Epidermal melanocyte (primary cell): ENCODE data around the gene SLC6A9.

Source experiments
- DNase-seq: peaks from one replicate; pipeline ENCODE4 v3.0.0; 2011; ENCODE audit warnings: low spot score; ENCODE audit not compliant: insufficient read length

Gene SLC6A9

DNA sequence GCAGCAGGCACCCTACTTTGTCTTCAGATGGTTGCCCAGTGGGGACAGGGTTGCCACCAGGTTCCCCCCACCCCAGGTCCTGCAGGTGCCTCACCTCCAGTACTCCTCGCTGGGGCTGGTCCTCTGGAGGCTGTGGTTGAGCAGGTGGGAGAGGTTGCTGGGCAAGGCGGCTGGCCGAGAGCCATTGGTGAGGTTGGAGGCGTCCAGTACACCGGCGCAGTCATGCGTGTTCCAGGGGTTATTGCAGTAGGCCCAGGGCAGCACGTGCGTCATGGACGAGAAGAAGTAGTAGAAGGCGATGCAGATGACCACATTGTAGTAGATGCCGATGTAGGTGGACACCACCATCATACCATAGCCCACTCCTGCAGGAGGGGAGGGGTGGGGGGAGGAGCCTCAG, 23.0 kb downstream of the SLC6A9 start:
- DNase-seq, result no peak

DNA sequence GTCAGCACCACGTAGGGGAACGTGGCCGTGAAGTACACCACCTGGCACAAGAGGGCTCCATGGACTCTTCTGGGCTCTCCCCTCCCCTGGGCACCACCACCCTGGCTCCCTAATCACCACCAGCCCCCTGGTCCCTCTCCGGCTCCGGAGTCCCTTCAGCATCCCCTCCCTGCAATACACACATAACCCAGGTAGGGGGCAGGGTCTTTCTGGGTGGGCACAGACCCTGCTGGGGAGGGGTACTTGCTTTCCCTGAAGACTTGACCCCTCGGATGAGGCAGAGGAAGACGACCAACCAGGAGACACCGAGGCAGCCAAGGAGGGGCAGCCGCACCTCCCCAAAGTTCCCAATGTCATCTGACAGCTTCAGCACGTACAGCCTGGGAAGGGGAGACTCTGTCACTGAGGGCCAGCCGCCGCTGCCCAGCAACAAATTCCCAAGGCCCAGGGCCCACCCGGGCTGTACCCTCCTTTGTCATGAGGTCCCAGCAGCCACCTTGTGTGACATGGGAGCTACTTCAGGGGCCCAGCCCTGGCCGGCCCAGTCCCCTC, 28.6 kb downstream of the SLC6A9 start:
- DNase-seq, result no peak

DNA sequence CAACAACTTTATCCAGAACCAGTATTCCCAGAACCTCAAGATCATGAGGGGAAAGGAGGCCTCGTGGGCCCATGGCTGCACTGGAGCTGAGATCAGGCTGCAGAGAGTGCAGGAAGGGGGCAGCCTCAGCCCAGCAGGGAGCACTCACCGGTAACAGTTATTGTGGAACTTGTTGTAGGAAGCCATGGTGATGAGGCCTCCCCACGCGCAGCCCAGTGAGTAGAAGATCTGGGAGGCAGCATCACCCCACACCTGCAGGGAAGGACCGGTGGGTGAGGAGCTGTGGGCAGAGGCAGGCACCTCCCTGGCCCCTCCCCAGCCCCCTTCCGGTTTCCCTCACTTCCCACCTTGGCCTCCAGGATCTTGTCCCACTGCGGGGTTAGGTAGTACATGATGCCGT, 29.1 kb downstream of the SLC6A9 start:
- no peak for DNase-seq

DNA sequence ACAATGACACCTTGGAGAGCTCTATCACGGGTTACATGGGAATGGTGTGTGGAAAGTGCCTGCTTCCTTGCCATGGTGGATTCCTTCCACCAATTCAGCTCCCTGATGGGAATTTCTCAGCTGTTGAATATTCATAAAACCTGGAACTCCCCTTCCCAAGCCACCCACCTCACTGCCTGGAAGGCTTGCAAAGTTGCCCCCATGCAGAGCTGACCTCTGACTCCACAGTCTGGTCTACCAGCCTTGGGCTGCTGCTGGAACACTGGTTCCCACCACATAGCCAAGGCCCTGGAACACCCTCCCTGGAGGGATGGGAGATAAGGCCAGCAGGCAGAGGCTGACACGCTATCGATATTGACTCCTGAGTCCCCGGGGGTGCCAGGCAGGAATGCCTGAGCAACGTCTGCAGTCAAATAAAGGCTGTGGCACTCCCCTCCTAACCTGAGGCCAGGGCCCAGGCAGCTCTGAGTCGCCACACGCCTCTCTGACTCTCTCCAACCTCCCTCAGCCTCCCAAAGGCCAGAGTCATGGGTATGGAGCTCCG, 31.1 kb downstream of the SLC6A9 start:
- no peak for DNase-seq

DNA sequence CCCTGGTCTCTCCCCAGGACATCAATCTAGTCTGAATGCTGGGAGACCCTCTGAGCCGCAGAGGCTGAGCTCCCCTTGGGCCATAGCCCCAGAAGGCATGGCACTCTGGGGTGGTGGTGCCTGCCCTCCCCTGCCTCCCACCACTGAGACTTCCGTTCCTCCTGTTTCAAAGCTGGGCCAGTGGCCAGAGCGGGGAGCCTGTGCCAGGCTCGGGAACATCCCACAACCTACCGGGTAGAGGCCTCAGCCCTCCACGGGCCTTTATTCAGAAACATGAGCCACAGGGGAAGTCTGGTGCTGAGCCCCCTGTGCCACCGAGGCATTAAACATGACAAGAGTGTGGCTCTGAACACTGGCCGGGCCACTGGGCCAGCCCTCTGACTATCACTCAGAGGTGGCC, 31.8 kb downstream of the SLC6A9 start:
- DNase-seq, result no peak

DNA sequence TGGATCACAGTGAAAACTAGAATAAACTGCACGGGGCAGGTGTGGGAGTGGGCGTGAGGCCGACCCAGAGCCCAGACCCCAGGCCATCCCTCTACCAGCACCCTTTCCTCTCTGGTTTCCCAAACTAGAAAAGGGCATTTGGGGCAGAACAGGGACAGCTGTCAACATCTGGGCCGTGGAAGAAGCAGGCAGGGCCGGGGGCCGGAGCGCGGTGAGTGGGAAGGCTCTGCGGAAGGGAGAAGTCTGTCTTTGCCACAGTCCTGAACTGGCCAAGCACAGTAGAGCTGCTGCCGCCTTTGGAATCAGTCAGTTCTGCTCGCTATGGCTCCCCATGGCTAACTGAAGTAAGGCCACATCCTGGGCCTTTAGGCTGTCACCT, 33.3 kb downstream of the SLC6A9 start:
- DNase-seq, result no peak

DNA sequence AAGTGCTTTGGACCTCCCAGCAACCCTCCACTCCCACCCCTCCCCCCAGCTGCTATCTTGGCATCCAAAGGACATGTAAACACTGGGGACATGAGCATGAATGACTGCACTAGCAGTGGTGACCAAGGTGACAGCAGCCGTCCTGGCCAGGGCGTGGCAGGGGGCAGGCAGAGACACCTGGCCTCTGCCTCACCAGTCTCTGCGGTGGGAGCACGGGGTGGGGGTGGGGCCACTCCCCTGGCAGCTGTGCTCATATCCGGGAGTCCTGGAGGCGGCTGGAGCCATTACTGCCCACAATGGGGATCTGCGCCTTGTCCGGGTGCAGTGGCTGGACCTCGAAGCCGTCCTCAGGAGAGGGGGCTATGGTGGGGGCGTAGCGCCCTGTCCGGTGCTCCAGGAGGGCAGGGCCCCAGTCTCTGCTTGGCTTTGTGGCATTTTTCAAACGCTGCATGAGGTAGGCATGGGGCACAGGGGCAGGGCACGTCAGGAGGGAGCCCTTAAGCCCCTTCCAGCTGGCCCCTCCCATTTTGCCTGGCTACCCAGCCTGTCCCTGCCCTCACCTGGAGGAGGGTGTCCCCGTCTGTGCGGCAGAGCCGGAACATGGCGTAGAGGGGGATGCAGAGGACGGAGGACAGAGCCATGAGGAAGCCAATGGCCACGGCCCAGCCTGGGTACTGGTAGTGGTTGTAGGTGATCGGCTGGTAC, 33.8 kb downstream of the SLC6A9 start:
- DNase-seq, result no peak

DNA sequence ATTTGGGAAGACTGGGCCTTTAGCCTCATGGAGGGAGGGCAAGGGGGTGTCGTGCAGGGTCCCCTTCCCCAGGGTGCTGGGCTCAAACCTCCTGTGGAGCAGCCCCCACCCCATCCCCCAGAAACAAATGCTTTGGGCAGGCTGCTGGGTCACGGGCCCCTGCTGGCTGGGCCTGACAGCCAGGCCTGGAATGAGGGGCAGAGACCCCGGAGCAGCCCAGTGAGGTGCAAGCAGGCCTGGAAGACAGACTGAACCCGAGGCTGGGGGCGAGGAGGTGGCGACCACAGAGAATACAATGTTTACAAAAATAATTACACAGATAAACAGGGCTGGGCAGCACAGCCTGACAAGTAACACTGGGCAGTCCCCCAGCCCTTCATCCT, 34.5 kb downstream of the SLC6A9 start:
- no peak for DNase-seq

DNA sequence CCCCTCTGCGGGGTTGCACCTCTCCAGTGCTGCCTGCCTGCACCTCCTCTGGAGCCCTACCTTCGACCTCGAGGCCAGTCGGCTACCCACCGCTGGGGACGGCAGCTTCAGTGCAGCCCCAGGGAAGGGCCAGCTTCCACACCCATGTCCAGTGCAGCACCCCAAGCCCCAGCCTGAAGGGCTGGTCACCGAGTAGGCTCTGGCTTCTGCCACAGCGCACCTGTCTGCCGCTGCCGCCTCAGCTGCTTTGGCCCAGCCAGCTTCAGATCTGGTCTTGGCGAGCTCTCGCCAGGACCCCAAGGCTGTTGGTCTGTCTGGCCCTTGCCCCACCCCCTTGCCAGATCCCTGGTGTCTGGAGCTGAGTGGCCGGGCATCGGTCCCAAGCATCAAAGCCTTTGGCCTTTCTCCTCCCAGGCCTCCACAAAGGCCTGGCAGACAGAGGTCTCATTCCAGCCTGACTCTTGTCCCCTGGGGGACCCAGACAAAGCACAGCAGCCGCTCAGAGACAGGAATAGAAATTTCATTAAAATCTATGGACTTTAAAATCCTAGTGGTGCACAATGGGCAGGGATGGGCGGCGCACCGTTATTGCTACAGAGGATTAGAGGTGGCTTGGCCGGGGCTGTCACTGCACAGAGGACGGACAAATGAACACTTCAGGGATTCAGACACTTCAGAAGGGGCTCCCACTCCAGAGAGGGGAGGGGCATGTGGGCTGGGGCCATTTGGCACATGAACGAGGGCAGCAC, 35.1 kb downstream of the SLC6A9 start:
- DNase-seq, result no peak

DNA sequence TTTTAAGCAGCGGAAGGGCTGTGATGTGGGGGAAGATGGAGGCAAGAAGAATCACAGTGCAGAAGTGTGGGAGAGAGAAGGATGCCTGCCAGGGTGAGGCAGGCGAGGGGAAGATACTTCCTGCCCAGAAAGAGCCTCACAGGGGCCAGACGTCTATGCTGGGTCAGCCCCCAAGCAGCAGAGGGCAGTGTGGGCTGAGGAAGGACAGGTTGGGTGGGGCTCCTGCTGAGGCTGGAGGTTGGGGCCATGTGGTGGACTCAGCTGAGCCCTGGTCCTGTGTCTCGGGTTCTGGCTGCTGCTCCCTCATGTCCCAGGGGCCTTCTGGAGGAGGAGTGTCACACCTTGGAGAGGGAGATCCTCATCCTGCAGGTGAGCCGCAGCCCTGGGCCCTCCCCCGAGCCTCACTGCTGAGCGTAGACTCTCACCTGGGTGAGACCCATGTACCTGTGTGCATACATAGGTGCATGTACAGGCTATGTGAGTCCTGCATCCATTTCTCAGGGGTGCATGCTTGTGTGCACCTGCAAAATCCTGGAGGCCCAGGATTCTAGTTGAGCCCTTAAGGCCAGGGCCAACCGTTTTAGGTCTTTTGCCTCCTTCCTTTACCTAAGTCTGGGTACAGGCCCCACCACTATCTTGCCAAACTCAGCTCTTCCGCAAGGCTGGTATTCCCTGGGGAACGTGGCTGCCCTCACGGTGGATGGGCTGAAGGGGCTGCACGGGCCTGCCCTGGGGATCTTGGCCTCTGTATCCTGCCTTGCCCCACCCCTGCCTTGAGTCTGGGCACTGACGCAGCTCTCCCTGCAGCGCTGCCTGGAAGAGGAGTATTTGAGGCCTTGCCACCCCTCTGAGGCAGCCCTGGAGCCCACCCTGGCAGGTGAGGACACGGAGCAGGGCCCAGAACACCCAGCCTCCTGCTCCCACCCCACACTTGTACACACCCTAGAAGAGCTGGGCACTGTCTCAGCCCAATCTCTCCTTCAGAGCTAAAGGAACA, 36.2 kb downstream of the SLC6A9 start:
- no peak for DNase-seq

DNA sequence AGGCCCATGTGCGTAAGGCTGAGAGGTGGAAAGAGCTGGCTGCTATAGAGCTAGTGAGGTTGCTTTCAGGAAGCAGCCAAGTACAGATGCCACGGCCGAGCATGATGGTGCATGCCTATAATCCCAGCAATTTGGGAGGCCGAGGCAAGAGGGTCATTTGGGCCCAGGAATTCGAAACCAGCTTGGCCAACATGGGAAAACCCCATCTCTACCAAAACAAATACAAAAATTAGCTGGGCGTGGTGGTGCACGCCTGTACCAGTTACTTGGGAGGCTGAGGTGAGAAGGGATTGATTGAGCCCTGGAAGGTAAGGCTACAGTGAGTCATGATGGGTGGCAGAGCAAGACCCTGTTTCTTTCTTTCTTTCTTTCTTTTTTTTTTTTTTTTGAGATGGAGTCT, 37.2 kb downstream of the SLC6A9 start:
- DNase-seq, result no peak

DNA sequence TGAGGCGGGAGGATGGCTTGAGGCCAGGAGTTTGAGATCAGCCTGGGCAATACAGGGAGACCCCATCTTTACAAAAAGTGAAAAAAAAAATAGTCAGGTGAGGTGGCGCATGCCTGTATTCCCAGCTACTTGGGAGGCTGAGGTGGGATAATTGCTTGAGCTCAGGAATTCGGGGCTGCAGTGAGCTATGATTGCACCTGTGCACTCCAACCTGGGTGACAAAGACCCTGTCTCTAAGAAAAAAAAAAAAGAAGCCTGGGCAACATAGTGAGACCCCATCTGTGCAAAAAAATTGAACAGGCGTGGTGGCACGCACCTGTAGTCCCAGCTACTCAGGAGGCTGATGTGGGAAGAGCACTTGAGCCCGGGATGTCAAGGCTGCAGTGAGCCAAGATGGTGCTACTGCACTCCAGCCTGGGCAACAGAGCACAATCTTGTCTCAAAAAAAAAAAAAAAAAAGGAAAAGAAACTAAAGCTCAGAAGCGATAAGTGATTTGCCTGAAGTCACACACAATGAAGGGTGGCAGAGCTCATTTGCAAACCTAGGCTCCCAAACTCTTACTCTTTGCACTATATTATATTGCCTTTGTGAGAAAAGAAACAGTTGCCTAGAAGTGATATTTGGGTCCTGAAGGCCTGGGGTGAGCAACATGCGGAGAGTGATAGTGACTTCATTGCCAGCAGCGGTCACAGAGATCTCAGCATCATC, 37.9 kb downstream of the SLC6A9 start:
- DNase-seq, result no peak

DNA sequence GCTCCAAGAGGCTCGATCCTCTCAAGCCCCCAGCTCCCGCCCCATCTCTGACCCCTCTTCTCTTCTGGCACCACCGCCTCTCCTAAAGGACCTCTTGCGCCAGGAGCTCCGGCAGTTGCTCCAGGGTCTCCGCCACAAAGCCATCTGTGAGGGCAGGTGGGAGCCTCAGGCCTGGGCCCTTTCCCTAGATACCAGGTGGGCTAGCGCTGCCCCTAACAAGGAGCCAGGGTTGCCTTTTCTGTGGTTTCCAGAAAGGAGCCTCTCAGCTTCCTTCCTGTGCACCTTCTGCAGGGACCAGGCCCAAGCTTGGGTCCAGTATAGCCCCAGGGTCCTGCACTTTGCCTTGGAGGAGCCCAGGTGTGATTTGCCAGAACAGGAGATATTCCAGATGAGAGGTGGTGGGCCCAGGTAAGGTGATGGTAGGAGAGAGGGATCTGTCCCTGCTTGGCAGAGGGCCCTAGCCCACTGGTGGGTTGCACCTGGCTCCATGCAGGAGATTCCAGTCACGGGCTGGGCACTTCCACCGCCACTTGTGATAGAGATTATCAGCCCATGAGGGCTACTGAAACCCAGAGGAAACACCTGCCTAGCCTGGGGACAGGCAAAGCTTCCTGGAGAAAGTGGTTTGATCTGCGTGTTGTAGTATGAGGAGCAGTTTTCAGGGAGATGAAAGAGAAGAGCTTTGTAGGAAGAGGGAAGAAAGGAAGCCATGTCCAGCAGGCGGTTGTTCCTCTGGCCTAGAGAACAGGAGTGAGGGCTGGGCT, 38.8 kb downstream of the SLC6A9 start:
- DNase-seq, result no peak

DNA sequence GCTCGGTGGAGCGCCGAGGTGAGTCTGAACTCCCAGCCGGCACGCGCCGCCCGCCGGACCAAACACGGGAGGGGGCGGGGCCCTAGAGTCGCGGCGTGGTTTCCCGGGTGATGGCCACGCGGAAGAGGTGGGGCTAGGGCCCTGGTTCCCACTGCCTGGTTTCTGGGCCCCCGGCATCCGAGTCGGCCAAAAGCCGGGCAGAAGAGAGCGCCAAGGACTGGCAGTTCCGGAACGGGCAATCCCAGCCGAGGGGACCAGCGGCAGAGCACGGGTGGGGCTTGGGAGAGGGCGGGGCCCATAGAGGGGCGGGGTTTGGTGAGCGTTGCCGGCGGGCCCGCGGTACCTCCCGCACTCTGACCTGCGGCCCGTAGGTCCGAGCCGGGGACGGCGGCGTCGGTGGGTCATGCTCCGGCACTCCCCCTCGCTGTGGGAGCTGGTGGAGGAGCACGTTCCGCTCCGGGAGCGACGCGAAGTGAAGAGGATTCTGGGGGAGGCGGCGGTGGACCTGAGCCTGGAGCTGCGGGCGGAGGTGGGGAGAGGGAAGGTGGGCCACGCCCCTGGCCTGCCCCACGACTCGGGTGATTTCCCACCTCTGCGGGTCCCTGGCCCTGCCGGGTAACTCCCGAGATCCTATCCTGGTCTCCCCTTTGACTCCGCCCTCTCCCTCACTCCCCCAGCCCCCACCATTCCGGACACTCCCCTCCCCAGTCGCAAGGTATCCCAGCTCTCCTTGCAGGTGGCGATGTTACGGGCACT, 39.6 kb downstream of the SLC6A9 start, which contains the start of gene CCDC24:
Gene CCDC24 (plus strand): TSS at position 124 of the 756 bp plus-strand sequence. CDS start 280 bp downstream, at position 404.
- DNase-seq, result peak; percentile 92

DNA sequence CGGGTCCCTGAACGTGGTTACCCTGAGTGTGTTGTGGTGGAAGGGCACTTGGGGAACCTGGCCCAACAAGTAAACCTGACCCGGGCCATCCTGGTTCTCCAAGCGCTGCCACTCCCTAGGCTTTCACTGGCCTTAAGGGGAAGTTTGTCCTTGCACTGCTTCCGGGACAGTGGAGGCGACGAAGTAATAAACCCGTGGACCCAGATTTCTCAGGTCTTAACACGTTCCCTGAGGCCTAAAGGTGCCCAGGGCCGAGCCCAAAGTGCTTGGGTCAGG, 40.1 kb downstream of the SLC6A9 start:
- no peak for DNase-seq

DNA sequence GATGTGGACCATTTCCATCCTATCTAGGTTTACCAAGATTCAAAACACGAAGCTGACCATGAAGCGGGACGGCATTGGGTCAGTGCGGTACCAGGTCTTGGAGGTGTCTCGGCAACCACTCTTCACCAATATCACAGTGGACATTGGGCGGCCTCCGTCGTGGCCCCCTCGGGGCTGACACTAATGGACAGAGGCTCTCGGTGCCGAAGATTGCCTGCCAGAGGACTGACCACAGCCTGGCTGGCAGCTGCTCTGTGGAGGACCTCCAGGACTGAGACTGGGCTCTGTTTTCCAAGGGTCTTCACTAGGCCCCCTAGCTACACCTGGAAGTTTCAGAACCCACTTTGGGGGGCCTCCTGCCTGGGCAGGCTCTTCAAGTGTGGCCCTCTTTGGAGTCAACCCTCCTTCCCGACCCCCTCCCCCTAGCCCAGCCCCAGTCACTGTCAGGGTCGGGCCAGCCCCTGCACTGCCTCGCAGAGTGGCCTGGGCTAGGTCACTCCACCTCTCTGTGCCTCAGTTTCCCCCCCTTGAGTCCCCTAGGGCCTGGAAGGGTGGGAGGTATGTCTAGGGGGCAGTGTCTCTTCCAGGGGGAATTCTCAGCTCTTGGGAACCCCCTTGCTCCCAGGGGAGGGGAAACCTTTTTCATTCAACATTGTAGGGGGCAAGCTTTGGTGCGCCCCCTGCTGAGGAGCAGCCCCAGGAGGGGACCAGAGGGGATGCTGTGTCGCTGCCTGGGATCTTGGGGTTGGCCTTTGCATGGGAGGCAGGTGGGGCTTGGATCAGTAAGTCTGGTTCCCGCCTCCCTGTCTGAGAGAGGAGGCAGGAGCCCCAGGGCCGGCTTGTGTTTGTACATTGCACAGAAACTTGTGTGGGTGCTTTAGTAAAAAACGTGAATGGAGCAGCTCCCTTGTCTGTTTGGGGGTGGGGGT, 40.7 kb downstream of the SLC6A9 start:
- DNase-seq, result no peak

DNA sequence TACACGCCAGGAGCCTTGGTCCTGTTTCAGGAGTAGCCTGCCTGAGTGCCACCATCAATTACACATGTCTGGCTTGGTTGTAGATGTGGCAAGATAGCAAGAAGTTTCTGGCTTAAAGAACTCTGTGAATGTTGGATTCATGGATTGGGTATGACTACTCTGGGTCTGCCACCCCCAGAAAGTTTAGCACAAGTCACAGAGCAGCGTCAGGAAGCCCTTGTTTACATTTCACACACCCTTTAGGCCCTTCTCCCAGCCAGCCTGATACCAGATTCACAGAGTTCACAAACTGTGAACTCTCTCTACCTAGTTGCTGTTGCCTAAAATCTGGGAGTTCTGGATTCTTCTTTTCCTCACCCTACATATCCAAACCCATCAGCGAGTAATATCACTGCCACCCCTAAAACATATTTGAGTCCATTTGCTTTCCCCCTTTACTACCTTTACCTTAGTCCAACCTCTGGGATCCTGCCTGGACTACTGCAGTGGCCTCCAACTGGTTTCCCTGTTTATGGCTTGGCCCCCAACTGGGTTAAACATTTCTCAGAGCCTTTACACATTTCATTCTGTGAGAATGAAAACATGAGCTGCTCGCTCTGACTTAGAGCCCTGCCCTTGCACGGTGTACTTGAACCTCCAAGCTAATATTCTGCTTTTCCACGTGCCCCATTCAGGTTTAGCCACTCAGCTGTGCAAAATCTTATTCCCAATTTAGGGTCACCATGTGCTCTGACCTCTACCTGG, 43.9 kb downstream of the SLC6A9 start:
- no peak for DNase-seq

DNA sequence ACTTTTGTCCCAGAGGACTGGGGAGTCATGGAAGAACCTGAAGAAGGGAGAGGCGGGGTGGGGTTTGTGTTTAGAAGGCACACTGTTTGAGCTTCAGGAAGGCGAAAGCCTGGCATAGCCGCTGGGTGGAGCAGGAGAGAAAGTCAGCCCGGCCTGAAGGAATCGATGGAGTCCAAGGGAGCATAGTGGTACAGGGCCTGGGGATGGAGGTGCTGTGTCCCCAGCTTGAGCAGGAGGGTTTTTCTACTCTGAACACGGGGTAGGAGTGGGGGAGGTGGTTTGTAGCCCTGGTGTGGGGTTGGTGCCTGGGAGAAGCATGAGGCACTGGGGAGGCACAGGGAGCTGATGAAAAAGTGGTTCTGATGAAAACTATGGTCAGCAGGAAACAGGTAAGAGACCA, 44.5 kb downstream of the SLC6A9 start:
- DNase-seq, result no peak
